HG02970 (cell line): Measurements from ENCODE around the gene DHFR.
"Not testable (repeated sequence)": the region's sequence is repeated elsewhere in the genome, so short reads cannot be mapped to it uniquely, and the experiment has no call there.

Experiments used
- ATAC-seq: cut with Tn5 transposase; IDR thresholded peaks from one replicate; pipeline ENCODE4 v1.9.1; 2021; ENCODE audit warnings: mild to moderate bottlenecking, moderate library complexity, moderate number of reproducible peaks; ENCODE audit not compliant: unreplicated experiment, low FRiP score

Gene DHFR

GRCh38 chr5:80654391-80655230, at the start of gene DHFR, which contains the start of gene MSH3:
Gene DHFR, minus strand, starts transcription at chr5:80654983. Its CDS starts 494 bp downstream, at chr5:80654489.
Gene MSH3, plus strand, starts transcription at chr5:80654652. Its CDS starts 76 bp downstream, at chr5:80654728.
- ATAC-seq = peak; percentile 18

GRCh38 chr5:80704221-80704620, 49.4 kb upstream of the DHFR start:
- ATAC-seq = no peak

- no peak for ATAC-seq
These were observed 49.0 kb upstream of the DHFR start for GRCh38 chr5:80703747-80704146.

GRCh38 chr5:80703291-80703690, 48.5 kb upstream of the DHFR start:
- no peak for ATAC-seq

GRCh38 chr5:80701597-80701996, 46.8 kb upstream of the DHFR start:
- ATAC-seq = no peak

- no peak for ATAC-seq
These were observed 43.6 kb upstream of the DHFR start for GRCh38 chr5:80698369-80698768.

- ATAC-seq = no peak
These were observed 42.3 kb upstream of the DHFR start for GRCh38 chr5:80697100-80697499.

GRCh38 chr5:80696450-80696849, 41.7 kb upstream of the DHFR start:
- no peak for ATAC-seq

GRCh38 chr5:80695666-80696065, 40.9 kb upstream of the DHFR start:
- no peak for ATAC-seq

- ATAC-seq = no peak
These were observed 34.8 kb upstream of the DHFR start for GRCh38 chr5:80689627-80690026.

GRCh38 chr5:80688648-80689420, 34.1 kb upstream of the DHFR start:
- no peak for ATAC-seq

- no peak for ATAC-seq
These were observed 32.0 kb upstream of the DHFR start for GRCh38 chr5:80686757-80687156.

GRCh38 chr5:80676706-80677105, 21.9 kb upstream of the DHFR start:
- no peak for ATAC-seq

- no peak for ATAC-seq
These were observed 17.5 kb upstream of the DHFR start for GRCh38 chr5:80672140-80672736.

GRCh38 chr5:80668016-80668969, 13.5 kb upstream of the DHFR start:
- no peak for ATAC-seq

- ATAC-seq = no peak
These were observed 12.6 kb upstream of the DHFR start for GRCh38 chr5:80667384-80667783.

- no peak for ATAC-seq
These were observed 10.3 kb upstream of the DHFR start for GRCh38 chr5:80665057-80665456.

GRCh38 chr5:80662108-80662507, 7.3 kb upstream of the DHFR start:
- ATAC-seq = no peak

- ATAC-seq = not testable (repeated sequence)
These were observed 5.9 kb upstream of the DHFR start for GRCh38 chr5:80660661-80661060.

- no peak for ATAC-seq
These were observed 4.3 kb upstream of the DHFR start for GRCh38 chr5:80659106-80659505.
